HG03025 (cell line): ENCODE results near the gene ZNF768.
A peak's percentile ranks its signal among the peaks of the same experiment; 100 is the strongest.

ENCODE experiments used
- ATAC-seq: cut with Tn5 transposase; IDR thresholded peaks from one replicate; pipeline ENCODE4 v1.9.1; 2021; ENCODE audit warnings: mild to moderate bottlenecking, moderate library complexity; ENCODE audit not compliant: unreplicated experiment, low FRiP score

ZNF768 gene

DNA sequence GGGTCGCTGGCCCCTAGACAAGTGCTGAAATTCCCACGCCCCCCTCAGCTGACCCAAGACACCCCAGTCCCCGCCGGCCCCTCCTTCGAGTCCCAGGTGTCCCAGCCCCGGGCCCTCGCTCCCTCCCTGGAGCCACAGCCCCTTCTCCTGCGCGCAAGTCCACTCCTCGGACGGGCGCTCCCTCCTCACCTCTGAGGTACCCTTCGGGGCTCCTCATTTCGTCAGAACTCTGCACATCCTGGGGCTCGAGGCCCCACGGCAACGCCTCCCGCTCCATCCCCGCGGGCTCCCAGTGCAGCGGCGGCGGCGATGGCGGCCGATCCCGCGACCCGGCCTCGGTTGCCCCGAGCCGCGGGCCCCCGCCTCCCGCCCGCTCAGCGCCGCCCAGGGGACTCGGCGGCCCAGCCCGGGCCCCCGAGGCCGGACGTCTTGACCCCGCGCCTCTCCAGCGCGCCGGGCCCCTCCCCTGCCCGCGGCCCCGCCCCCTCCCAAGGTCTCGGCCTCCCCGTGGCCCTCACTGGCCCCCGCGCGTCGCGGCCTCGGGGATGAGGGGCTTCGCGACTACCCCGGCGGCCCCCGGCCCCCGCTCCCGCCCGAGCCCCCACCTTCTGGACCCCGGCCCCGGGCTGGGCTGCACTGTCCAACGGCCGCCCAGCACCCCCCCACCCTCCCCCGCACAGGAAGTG, at the start of gene ZNF768:
TSS of gene ZNF768 (minus strand) at position 430 of the 686 bp plus-strand sequence. CDS start at position 277, 153 bp downstream.
- ATAC-seq, result peak; percentile 19

DNA sequence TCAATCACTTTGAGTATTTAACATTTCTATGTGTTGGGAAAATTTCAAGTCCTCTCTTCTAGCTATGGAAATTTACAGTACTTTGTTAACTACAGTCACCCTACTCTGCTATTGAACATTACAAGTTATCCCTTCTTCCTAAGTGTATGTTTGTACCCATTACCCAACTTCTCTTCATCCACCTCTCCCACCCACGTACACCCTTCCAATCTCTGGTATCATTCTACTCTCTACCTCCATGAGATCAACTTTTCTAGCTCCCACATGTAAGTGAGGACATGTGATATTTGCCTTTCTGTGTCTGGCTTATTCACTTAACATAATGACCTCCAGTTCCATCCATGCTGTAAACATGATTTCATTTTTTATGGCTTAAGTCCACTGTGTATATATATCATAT, 48.3 kb upstream of the ZNF768 start:
- ATAC-seq, result no peak

DNA sequence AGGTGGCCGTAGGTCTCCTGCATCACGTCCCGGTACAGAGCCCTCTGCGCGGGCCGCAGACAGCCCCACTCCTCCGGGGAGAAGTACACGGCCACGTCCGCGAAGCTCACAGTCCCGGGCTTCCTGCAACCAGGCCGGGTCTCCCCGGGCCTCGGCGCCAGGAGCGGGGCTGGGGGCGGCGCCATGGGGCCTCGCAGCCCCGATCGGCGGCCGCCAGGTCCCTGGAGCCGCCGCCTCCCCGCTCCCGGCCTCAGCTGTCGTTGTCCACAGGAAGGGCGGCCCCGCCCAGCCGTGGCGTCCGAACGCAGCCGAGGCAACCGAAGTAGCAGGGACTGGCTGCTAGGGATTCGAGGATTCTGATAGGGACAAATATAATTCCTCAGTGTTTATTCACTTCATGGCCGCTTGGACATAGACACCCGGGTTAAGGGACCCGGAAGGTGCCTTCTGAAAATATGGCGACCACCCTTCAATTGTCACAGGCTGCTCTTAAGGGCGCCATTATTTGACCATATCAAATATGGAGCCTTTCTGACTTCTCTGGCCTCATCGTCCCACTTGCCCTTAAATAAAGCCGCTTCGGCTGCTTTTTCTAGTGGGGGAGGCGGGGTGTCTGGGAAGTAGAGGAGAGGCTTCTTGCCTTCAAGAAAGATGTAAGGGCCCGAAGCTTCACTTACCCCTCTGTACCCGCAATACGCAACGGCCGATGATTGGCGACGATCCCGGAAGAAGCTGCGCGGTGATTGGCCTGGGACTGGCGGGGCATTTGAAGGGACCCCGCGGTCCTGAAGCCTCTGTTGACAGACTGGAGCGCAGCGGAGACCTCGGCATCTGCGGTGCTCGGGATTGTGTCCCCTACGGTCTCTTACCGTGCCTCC, 45.3 kb upstream of the ZNF768 start, which contains the start of gene ZNF688:
TSS of gene ZNF688 (minus strand) at position 270 of the 878 bp plus-strand sequence. CDS start at position 185, 85 bp downstream.
- ATAC-seq, result peak; percentile 70

DNA sequence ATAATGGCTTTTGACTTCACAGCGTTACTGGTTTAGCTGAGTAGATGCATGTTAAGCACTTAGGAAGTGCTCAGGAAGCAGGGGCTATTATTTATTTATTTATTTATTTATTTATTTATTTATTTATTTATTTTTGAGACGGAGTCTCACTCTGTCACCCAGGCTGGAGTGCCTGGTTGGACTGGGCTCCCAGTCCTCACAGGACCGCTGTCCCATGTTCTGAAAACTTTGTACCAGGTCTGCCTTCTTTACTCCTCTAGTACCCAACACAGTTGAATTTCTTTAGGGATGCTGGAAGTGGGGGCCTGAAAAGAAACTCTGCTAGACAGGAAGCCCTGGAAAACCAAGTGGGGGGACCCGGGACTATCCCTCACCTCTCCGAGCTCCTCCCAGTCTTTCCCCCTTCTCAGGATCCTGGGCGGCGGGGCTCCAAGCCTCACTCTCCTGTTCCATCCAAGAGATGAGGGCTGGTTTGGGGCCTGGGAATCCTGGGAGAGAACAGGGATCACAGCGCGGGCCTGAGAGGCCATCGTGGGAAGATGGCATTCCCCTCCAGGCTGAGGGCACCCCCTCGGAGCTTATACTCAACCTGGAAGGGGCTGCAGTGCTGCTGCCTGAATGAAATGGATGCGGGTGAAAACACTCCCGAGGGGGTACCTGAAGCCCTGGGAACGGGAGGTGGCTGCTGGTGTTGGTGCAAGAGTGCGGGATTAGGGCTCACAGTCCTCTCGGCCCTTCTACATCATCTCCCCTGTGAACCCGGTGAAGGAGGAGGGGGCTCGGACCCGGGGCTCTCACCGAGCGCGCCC, 44.5 kb upstream of the ZNF768 start:
- no peak for ATAC-seq

DNA sequence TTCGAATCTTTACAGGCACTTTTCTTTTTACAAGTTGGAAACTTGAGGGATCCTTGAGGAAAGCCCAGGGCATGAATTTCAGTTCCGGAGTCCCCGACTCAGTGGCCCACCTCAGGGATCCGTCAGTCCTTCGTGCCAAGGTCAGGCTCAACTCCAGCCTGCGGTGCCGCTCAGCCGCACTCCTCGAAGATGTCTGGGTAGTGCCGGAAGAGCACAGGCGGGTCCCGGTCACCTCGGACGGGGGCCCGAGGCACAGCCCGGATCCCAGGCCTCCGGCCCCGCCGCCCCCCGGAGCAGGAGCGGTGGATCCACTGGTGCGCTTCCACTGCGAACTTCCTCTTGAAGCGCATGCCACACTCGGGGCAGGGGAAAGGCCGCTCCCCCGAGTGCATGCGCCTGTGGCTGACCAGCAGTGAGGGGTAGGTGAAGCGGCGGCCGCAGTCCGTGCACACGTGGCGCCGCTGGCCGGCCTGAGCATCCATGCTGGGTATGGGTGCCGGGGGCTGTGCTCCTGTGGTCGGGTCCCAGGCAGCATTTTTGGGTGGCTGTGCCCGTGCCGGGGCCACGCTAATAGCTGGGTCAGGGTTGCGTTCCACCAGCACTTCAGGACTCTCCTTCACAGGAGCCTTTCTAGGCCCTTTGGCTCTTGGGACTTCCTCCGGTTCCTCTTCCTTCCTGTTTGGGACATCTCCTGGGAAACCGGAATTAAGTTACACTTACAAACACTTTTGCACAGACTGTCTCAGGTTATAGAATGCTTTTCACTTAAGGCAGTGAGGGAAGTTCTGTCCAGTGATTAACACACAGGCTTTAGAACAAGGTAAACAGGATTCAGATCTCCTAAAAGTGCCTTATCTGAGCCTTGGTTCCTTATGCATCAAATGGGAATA, 43.6 kb upstream of the ZNF768 start:
- ATAC-seq, result no peak

DNA sequence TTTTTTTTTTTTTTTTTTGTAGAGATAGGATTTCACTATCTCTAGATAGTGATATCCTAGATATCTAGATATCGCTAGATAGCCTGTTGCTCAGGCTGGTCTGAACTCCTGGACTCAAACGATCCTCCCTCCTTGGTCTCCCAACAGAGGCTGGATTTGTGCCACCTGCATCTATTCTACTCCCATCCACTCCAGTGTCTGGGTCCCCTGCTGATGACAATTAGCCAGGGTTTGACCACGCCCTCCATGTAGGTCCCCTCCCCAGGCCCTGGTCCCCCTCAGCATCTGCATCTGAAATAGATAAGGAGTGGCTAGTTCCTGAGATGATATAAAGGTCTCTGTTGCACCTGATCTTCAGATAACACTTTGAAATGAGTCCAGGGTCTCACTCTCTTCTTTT, 42.9 kb upstream of the ZNF768 start:
- ATAC-seq, result no peak

DNA sequence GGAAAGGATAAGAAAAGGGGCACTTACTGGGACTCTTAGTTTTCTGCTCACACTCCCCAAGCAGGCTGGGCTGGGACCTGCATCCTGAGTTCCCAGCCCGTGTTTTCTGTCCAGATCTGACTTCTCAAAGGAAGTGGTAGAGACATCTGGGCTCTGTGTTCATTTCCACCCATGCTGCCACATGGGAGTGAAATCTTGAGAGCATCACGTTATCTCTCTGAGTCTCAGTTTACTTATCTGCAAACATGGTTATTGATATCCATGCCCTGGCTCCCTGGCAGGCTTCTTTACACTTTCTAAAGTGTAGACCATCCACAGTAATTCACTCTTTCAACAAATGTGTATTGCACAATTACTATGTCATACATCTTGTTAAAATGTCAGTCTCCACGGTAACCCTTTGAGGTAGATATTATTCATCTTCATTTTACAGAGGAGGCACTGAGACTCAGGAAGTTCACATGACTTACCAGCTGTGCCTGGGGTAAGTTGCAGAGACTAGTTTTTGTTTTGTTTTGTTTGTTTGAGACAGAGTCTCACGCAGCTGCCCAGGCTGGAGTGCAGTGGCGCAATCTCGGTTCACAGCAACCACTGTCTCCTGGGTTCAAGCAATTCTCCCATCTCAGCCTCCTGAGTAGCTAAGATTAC, 41.7 kb upstream of the ZNF768 start:
- no peak for ATAC-seq

DNA sequence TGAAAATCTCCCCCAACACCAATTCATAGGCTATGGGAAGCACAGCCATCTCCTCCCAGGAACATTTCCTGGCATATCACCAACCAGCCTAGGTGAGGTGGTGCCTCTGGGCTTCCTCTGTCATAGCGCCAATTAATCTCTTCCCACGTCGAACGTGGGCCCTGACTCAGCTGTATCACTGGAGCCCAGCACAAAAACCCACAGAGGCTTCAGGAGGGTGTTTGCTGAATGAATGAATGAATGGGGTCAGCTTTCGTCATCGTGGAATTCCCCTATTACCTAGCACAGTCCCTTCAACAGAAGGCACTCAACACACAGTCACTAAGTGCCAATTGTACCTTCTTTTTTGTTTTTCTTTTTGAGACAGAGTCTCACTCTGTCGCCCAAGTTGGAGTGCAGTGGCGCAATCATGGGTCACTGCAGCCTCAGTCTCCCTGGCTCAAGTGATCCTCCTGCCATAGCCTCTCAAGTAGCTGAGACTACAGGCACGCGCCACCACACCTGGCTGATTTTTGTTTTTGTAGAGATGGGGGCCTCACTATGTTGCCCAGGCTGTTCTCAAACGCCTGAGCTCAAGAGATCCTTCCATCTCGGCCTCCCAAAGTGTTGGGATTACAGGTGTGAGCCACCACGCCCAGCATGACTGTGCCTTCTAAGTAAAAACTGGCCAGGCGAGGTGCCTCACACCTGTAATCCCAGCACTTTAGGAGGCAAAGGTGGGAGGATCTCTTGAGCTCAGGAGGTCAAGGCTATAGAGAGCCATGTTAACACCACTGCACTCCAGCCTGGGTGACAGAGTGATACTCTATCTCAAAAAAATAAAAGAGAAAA, 41.0 kb upstream of the ZNF768 start:
- ATAC-seq, result no peak

DNA sequence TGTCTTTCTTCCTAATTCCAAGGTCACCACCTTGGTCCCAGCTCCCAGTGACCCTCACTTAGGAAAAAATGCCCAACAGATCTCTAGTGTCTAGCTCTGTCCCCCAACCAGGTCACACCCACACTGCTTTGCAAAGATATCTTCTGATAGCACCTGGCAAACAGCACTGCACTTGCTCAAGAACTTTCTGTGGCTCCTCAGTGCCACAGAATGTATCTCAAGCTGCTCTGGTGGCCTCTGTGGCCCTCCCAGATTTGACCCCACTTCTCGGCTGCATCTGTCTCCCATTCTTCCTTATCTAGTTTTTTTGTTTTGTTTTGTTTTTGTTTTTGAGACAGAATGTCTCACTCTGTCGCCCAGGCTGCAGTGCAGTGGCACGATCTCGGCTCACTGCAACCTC, 40.2 kb upstream of the ZNF768 start:
- ATAC-seq, result no peak

DNA sequence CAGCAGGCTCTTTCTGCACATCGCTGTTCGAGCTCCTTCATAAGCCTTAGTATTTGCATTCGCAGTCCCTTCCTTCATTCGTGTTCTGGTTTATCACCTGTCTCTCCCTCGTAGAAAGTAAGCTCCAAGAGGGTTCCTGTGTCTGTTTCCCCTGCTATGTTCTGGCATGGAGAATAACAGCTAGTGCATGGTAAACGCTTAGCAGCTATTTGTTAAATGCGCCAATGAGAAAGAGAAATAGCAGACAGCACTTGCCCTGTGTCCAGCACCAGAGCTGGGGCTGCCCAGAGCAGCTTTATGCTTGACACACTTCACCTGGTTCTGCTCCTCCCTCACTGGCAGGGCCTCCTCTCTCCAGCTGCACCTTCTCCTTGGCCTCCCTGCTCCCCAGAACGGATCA, 39.6 kb upstream of the ZNF768 start:
- ATAC-seq, result no peak

DNA sequence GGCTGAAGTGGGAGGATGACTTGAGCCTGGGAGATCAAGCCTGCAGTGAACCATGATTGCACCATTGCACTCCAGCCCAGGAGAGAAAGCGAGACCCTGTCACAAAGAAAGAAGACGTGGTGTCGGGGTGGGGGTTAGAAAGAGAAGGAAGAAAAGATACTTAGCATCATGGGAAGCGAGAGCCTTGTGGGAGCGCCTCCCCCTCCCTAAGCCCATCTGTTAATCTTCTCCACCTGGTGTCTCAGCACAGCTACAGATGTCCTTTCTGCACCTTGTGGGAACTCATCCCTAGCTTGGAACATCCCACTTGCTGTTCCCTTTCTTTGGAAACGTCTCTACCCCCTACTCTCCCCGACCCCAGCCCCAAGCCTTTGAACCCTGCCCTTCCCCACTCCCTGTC, 39.2 kb upstream of the ZNF768 start:
- ATAC-seq, result no peak

DNA sequence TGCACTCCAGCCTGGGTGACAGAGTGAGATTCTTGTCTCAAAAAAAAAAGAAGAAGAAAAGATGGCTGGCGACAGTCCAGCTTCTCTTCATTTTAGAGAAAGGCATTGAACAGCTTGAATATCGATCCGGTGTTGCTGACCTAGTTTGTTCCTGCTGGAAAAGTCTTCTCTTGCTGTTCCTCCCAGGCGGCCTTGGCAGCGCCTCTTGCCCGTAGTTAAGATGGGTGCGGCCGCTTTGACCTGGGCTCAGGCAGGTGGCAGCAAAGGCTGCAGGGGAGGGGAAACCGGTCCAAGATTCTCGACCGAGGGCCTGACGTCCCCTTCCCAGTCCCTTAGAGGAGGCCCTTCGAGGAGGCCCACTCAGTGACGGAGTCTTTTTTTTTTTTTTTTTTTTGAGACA, 35.7 kb upstream of the ZNF768 start:
- ATAC-seq, result no peak

DNA sequence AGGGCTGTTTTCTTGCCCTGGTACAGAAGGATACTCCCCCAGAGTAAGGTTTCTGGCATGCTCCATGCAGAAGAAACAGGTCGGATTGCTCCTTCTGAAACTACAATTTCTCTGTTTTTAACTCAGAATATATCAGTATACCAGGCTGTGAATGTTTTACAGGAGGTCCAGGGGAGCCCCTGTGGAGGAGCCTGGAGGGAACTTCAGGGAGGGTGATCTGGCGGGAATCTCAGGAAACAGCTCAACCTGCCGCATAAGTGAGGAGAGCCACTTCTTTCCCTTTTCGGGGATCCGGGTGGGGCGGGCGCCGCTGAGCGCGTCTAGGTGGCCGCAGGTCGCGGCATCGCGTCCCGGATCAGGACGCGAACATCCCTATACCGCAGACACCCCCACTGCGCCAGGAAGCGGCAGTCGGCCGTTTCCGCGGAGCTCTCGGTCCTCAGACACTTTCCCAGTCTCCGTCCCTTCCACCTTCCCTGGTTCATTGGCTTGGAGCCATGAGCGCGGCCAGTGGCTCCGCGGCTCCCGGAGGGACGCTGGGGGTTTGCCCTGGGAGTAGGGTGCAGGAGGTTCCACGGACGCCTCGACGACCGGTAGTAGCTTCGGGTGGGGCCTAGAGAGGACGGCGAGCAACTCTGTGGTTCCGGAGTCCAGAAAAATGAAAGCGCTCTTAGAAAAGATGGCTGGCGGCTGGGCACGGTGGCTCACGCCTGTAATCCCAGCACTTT, 34.9 kb upstream of the ZNF768 start:
- no peak for ATAC-seq

DNA sequence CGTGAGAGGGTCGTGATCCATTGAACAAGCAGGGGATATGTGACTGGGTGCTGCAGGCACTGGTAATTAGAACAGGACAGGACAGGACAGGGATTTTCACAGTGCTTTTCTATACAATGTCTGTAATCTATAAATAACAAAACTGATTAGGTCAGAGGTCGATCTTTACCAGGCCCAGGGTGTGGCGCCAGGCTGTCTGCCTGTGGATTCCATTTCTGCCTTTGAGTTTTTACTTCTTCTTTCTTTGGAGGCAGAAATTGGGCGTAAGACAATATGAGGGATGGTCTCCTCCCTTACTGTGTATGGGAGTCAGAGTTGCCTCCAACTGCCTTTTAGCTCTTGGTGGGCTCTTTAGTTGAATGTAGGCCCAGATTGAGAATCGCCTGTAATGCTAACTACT, 33.3 kb upstream of the ZNF768 start:
- ATAC-seq, result no peak

DNA sequence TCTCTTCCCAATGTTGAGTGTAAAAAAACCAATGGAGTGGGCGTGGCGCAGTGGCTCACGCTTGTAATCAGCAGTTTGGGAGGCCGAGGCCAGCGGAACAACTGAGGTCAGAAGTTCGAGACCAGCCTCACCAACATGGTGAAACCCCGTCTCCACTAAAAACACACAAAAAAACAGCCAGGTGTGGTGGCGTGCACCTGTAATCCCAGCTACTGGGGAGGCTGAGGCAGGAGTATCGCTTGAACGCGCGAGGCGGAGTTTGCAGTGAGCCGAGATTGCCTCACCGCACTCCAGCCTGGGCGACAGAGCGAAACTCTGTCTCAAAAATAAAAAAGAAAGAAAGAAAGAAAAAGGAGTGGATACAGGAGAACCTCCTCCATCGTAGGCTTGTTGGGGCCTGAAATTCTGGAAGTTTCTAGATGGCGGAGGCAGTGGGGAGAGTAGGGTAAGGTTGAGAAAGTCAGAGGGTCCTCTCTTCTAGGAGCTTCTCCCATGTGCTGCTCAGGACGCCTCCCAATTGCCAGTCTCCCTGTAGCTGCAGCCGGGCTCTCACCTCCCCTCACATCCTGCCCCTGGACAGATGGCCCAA, 32.5 kb upstream of the ZNF768 start:
- no peak for ATAC-seq

DNA sequence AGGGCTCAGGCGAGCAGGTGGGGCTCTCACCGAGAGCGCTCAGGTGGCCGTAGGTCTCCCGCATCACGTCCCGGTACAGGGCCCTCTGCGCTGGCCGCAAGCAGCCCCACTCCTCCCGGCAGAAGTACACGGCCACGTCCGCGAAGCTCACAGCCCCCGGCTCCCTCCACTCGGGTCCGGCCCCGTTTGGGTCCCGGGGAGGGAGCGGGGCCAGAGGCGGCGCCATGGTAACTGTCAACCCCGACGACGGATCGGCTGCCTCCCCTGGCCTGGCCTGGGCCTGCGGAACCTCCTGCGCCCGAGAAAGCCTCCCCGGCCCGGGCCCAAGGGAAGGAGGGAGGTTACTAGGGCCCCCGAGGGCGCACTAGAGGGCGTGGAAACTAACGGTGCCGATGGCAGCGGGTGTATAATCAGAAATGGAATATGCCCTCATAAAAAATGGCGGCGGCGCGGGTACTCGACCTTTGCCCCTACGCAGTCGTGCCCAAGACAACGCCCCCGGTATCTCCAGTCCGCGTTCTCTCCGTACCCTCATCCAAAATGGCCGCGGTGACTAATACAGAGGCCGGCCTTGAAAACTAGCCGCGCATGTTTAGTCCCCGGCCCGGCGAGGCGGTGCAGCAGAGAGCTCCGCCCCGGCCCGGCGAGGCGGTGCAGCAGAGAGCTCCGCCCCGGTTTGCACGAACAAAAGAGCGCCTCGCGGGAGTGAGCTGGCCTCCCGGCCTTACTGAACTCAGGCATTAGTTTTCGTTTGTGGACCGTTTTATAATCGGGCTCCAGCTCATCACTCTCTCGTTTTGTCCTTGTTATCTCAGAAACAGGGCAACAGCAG, 31.8 kb upstream of the ZNF768 start, which contains the start of gene ZNF764:
TSS of gene ZNF764 (minus strand) at position 418 of the 832 bp plus-strand sequence. CDS start at position 226, 192 bp downstream.
- peak; percentile 85 for ATAC-seq

DNA sequence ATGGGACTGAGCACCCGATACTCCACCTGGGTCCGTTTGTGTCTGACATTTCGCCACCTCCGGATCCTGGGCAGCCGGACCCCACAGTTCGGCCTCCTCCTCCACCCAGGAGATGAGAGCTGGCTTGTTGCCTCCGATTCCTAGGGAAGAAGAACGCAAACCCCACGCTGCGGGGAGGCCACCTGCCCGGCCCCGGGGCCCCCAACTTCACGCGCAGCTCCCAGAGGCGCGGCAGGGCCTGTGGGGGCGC, 31.3 kb upstream of the ZNF768 start:
- ATAC-seq, result peak; percentile 2
